HL-60/S4 treated with retinoic acid at 250 ng/mL for 4 days and 3 days (cell line): ENCODE measurements around the gene FCAMR.

Experiments
- in situ Hi-C: fragments of 300-500 bp; cut with MboI; formaldehyde crosslinking; loops from 2 replicates; pipeline ENCODE4 v1.7.0; 2022; ENCODE audit warnings: low sequenced_read_pairs

FCAMR gene

DNA sequence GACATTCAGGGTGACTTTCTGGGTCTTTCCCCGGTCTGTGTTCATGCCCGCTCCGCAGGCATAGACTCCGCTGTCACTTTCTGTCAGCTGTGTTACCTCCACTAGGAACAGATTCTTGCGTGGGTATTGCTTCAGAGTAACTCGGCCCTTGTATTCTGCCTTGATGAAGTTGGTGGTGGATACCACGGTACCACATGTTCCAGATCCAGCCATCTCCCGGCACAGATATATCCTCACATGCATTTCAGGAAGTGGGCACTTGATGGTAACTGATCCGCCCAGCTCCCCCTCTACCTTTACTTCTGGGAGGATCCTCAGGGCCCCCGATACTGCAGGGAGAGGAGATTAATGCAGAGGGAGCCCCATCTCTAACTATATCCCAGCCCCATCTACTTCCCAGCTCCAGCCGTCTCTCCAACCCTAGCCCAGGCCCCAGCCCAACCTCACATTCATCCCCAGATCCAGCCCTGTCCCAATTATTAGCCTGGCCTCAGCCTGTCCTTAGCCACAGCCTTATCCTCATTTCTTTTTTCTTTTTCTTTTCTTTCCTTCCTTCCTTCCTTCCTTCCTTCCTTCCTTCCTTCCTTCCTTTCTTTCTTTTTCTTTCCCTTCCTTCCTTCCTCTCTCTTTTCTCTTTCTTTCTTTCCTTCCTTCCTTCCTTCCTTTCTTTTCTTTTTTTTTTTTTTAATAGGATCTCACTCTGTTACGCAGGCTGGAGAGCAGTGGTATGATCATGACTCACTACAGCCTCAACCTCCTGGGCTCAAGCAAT is 56.3 kb downstream of the FCAMR start:
- in situ Hi-C loops: loop anchor here (10.0 to 25.0 kb wide), 2 partner anchors 179 to 277 kb away; partner anchors contain the start of gene DYRK3

DNA sequence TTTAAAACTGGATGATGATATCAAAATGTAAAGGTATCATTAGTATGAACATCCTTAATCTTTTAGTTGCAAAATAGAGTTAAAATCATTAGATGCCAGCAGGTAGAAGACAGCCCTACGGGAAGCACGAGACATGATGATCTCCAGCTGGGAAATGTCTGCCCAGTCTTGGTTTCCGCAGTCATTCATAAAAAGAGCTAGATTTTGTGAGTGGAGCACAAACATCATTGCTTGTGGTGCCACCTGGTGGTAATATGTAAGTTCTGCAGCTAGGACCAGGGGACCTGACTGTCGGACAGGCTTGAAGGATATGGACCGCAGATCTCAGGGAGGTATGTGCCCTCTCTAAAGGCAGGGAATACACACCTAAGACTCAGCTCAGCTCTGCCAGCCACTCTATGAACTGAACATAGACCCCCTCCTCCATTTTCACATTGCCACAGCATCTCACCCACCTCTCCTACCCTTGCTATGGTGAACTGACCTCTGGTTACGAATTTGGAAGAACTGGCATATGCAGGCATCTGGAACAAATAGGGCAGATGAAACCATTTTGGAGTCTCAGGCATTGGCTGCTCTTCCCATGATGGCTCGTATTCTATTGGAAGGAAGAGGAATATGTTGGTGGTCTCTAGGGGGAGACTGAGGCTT is 57.7 kb downstream of the FCAMR start:
- in situ Hi-C loops: loop anchor here (10.0 to 25.0 kb wide), 2 partner anchors 178 to 275 kb away; partner anchors contain the start of gene DYRK3

DNA sequence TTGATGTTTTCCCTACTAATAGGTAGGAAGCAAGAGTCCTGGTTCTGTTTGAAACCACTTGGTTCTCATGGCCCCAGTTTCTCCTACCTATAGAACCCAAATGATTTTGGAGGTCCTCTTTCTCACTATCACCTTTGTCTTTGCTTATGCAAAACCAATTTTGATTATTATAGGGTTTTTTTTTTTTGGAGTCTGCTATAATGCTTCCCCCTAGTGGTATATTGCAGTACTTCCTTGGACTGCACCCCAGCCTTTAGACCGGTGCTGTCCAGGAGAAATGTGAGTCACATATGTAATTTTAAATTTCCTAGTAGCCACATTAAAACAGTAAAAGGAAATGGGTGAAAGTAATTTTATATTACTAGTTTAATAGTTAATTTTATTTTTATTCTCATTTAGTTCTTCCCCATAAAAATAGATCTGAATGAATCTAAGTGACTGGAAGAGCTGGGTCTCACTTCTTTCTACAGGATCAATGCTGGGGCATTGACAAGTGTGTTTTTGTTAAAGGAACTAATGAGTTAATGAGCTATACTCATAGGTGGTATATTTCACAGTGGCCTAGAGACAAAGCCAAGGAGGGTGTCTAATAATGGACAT is 59.1 kb downstream of the FCAMR start:
- in situ Hi-C loops: loop anchor here (10.0 to 25.0 kb wide), 2 partner anchors 176 to 274 kb away; partner anchors contain the start of gene DYRK3

DNA sequence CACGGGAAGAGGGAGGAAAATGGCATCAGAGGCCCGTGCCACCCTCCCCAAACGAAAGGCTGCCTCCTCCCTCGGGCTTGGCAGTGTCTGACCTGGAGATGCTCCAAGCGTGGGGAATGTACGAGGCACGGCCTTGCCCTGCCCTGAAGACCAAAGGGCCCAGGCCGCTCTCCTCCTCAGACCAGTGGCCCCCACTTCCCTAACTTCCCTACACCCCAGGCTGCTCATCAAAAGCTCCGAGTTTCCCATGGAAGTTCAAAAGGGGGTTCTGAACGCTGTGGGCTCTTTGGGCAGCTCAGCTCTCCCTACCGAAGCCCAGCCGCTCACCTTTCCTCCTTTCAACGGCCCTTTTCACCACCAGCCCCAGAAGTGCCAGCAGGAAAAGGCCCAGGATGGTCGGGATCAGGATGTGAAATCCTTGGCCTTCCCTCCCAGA is 60.4 kb downstream of the FCAMR start:
- in situ Hi-C loops: loop anchor here (10.0 to 25.0 kb wide), 2 partner anchors 175 to 273 kb away; partner anchors contain the start of gene DYRK3

DNA sequence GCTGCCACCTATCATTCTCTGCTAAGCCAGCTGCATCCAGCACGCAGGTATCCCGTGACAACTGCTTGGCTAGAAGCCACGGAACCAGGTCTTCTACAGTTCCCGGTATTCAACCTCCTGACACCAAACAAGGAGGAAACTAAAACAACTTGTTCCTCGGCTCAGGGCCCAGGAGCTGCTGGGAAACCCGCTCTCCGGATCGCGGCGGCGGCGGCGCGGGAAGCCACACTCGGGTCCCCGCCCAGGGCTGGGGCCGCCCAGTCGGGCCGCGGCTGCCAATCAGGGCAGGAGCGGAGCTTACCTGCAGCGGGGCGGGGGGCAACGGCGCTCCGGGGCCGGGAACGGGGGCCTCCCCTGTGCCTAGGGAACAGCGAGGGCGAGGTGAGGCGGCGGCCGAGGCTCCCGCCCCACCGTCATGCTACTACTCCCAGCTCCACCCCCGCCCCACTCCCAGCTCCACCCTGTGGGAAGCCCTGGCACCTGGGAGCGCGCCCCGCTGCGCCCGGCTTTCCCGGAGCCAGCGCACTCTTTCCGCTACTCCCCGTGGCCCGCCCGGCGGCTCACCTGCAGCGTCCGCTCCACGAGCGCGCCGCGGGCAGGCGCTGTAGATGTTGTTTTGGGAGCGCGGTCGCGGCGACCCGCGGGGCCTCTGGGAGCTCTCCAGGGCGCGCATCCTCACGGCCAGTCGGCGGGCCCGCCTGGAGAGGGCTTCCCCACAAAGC is 60.9 kb downstream of the FCAMR start:
- in situ Hi-C loops: loop anchor here (25.0 kb wide), 1 partner anchor 272 kb away; the partner anchor contains the start of gene DYRK3

DNA sequence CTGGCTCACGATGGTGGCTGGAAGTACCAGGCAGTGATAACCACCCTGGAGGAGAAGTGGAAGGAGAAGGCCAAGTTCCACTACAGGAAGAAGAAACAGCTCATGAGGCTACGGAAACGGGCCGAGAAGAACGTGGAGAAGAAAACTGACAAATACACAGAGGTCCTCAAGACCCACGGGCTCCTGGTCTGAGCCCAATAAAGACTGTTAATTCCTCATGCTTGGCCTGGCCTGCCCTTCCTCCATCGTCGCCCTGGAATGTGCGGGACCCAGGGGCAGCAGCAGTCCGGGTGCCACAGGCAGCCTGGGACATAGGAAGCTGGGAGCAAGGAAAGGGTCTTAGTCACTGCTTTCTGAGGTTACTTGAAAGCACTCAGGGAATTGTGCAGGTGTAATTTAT is 62.2 kb downstream of the FCAMR start:
- in situ Hi-C loops: loop anchor here (25.0 kb wide), 1 partner anchor 271 kb away; the partner anchor contains the start of gene DYRK3
